ENCODE measurements around the gene MAML2. TPM values are rescaled to one million over a fixed set of nuclear protein-coding genes. Genes with fewer than 3 reads are reported as not detected.

MAML2 gene
- total and polyA plus RNA-seq, 8 donors = 2.4 to 11.8 (median 4.1) TPM

GRCh38 chr11:96227244-96227643, 115.8 kb downstream of the MAML2 start:
- H3K4me1 ChIP-seq = peaks cover 0 to 5% (median 0%) of the 10 kb centered on the region in 3 donors
- FAIRE-seq (no peak), ATAC-seq (no peak), DNase-seq (no peak)
- 87 to 100% methylated on average over 1 of the region's 1 CpG for WGBS, 2 donors
- H3K27me3 ChIP-seq = no peaks in the 10 kb centered on the region
- intact Hi-C loops (cut with DNase I) = no loop called here
- no peak overlapping the region for H3K4me3 ChIP-seq
- no peaks in the 10 kb centered on the region for H3K36me3 ChIP-seq
- no peak for TF ChIP-seq CTCF (IDR thresholded peaks at IDR 0.05)
- no peaks in the 10 kb centered on the region for H3K9me3 ChIP-seq
- H3K27ac ChIP-seq = no peak overlapping the region

- FAIRE-seq (peak; percentile 20), ATAC-seq (no peak), DNase-seq (no peak)
- peaks cover 0 to 4% (median 3%) of the 10 kb centered on the region in 3 donors for H3K4me1 ChIP-seq
- H3K27ac ChIP-seq = no peak overlapping the region
- no peaks in the 10 kb centered on the region for H3K36me3 ChIP-seq
- no peaks in the 10 kb centered on the region for H3K9me3 ChIP-seq
- no peaks in the 10 kb centered on the region for H3K27me3 ChIP-seq
- intact Hi-C loops (cut with DNase I) = no loop called here
- WGBS, 2 donors = 66 to 84% methylated on average over 1 of the region's 1 CpG
- no peak overlapping the region for H3K4me3 ChIP-seq
- TF ChIP-seq CTCF (IDR thresholded peaks at IDR 0.05) = no peak
These were observed 119.9 kb downstream of the MAML2 start for GRCh38 chr11:96223083-96223482.

- H3K36me3 ChIP-seq = no peaks in the 10 kb centered on the region
- no peaks in the 10 kb centered on the region for H3K9me3 ChIP-seq
- no peaks in the 10 kb centered on the region for H3K27me3 ChIP-seq
- TF ChIP-seq CTCF (IDR thresholded peaks at IDR 0.05) = no peak
- intact Hi-C loops (cut with DNase I) = no loop called here
- H3K4me1 ChIP-seq = peaks cover 0 to 4% (median 3%) of the 10 kb centered on the region in 3 donors
- ATAC-seq (no peak), FAIRE-seq (no peak), DNase-seq (no peak)
- no peak overlapping the region for H3K27ac ChIP-seq
- H3K4me3 ChIP-seq = no peak overlapping the region
- 73 to 78% methylated on average over 6 of the region's 6 CpGs for WGBS, 2 donors
These were observed 120.9 kb downstream of the MAML2 start for GRCh38 chr11:96222102-96222501.

- Histone ChIP-seq H3K27me3 (no peaks in the 10 kb centered on the region), H3K27ac (no peak overlapping the region), H3K9me3 (no peaks in the 10 kb centered on the region), H3K36me3 (no peaks in the 10 kb centered on the region), H3K4me3 (no peak overlapping the region), H3K4me1 (peaks cover 0 to 4% (median 3%) of the 10 kb centered on the region in 3 donors)
- ATAC-seq (peak in 1 of 4 donors; percentile 25), FAIRE-seq (no peak), DNase-seq (no peak)
- intact Hi-C loops (cut with DNase I) = no loop called here
- no peak for TF ChIP-seq CTCF (IDR thresholded peaks at IDR 0.05)
- WGBS, 2 donors = 20 to 29% methylated on average over 4 of the region's 4 CpGs
These were observed 121.5 kb downstream of the MAML2 start for GRCh38 chr11:96221244-96222070.

Measured in pancreas (tissue), 10 donors.